Activated naive CD4-positive, alpha-beta T cell treated with anti-CD3 and anti-CD28 coated beads, Interleukin-2, amount 50 U/mL, for 24 hours (primary cell): ENCODE data around the gene FAM107B.
"Not testable (repeated sequence)": the region's sequence is repeated elsewhere in the genome, so short reads cannot be mapped to it uniquely, and the experiment has no call there.

ENCODE experiments used
- H3K27ac Mint-ChIP-seq: one replicate; pipeline ENCODE4 v1.8.0; 2021; ENCODE audit warnings: mild to moderate bottlenecking, mixed read lengths
- H3K27me3 Mint-ChIP-seq: one replicate; pipeline ENCODE4 v1.8.0; 2021; ENCODE audit warnings: mixed read lengths
- H3K36me3 Mint-ChIP-seq: one replicate; pipeline ENCODE4 v1.8.0; 2021; ENCODE audit warnings: mixed read lengths
- H3K4me1 Mint-ChIP-seq: one replicate; pipeline ENCODE4 v1.8.0; 2021; ENCODE audit warnings: mixed read lengths
- H3K4me3 Mint-ChIP-seq: one replicate; pipeline ENCODE4 v1.8.0; 2021; ENCODE audit warnings: mild to moderate bottlenecking, mixed read lengths
- H3K9me3 Mint-ChIP-seq: one replicate; pipeline ENCODE4 v1.8.0; 2021; ENCODE audit warnings: mixed read lengths

The FAM107B gene

GRCh38 chr10:14774797-14775196 lies at the start of gene FAM107B:
TSS of gene FAM107B (minus strand) at chr10:14774897. CDS start at chr10:14774663, 234 bp downstream.
- Mint-ChIP-seq H3K27ac (no peak within 1 kb of the TSS), H3K4me3 (no peak within 1 kb of the TSS), H3K9me3 (no peaks in the 10 kb centered on the region), H3K27me3 (no peaks in the 10 kb centered on the region), H3K36me3 (no peaks in the 10 kb centered on the region), H3K4me1 (peaks cover 19% of the 10 kb centered on the region)

GRCh38 chr10:14823966-14824365 lies 49.3 kb upstream of the FAM107B start:
- Mint-ChIP-seq H3K27me3 (no peaks in the 10 kb centered on the region), H3K36me3 (peaks cover 1% of the 10 kb centered on the region), H3K4me1 (peaks cover 11% of the 10 kb centered on the region), H3K9me3 (no peaks in the 10 kb centered on the region), H3K4me3 (no peak overlapping the region), H3K27ac (no peak overlapping the region)

- H3K9me3 Mint-ChIP-seq = no peaks in the 10 kb centered on the region
- H3K27me3 Mint-ChIP-seq = no peaks in the 10 kb centered on the region
- H3K36me3 Mint-ChIP-seq = peaks cover 1% of the 10 kb centered on the region
- peaks cover 11% of the 10 kb centered on the region for H3K4me1 Mint-ChIP-seq
- no peak overlapping the region for H3K27ac Mint-ChIP-seq
- H3K4me3 Mint-ChIP-seq = no peak overlapping the region
Observed at GRCh38 chr10:14822879-14823755, 48.4 kb upstream of the FAM107B start.

GRCh38 chr10:14821635-14822375 lies 47.1 kb upstream of the FAM107B start:
- no peak overlapping the region for H3K4me3 Mint-ChIP-seq
- peaks cover 1% of the 10 kb centered on the region for H3K36me3 Mint-ChIP-seq
- peaks cover 11% of the 10 kb centered on the region for H3K4me1 Mint-ChIP-seq
- H3K27ac Mint-ChIP-seq = no peak overlapping the region
- H3K9me3 Mint-ChIP-seq = no peaks in the 10 kb centered on the region
- H3K27me3 Mint-ChIP-seq = no peaks in the 10 kb centered on the region

- peaks cover 1% of the 10 kb centered on the region for H3K36me3 Mint-ChIP-seq
- H3K27ac Mint-ChIP-seq = no peak overlapping the region
- H3K4me1 Mint-ChIP-seq = peaks cover 11% of the 10 kb centered on the region
- H3K4me3 Mint-ChIP-seq = no peak overlapping the region
- H3K9me3 Mint-ChIP-seq = no peaks in the 10 kb centered on the region
- H3K27me3 Mint-ChIP-seq = no peaks in the 10 kb centered on the region
Observed at GRCh38 chr10:14820775-14821154, 46.1 kb upstream of the FAM107B start.

- Mint-ChIP-seq H3K36me3 (peaks cover 1% of the 10 kb centered on the region), H3K27ac (no peak overlapping the region), H3K4me1 (peaks cover 11% of the 10 kb centered on the region), H3K9me3 (no peaks in the 10 kb centered on the region), H3K4me3 (no peak overlapping the region), H3K27me3 (no peaks in the 10 kb centered on the region)
Observed at GRCh38 chr10:14820010-14820774, 45.5 kb upstream of the FAM107B start.

- not testable (repeated sequence) for H3K4me3 Mint-ChIP-seq, H3K27me3 Mint-ChIP-seq, H3K9me3 Mint-ChIP-seq, H3K36me3 Mint-ChIP-seq
- H3K27ac Mint-ChIP-seq = peak overlapping the region; percentile 23
- peaks cover 15% of the 10 kb centered on the region for H3K4me1 Mint-ChIP-seq
Observed at GRCh38 chr10:14816717-14817116, 42.0 kb upstream of the FAM107B start.

- H3K9me3 Mint-ChIP-seq = no peaks in the 10 kb centered on the region
- H3K4me3 Mint-ChIP-seq = no peak overlapping the region
- H3K27ac Mint-ChIP-seq = no peak overlapping the region
- H3K27me3 Mint-ChIP-seq = no peaks in the 10 kb centered on the region
- peaks cover 22% of the 10 kb centered on the region for H3K4me1 Mint-ChIP-seq
- no peaks in the 10 kb centered on the region for H3K36me3 Mint-ChIP-seq
Observed at GRCh38 chr10:14815681-14816080, 41.0 kb upstream of the FAM107B start.

GRCh38 chr10:14812271-14812670 lies 37.6 kb upstream of the FAM107B start:
- no peaks in the 10 kb centered on the region for H3K36me3 Mint-ChIP-seq
- peaks cover 25% of the 10 kb centered on the region for H3K4me1 Mint-ChIP-seq
- H3K27ac Mint-ChIP-seq = no peak overlapping the region
- H3K9me3 Mint-ChIP-seq = no peaks in the 10 kb centered on the region
- H3K27me3 Mint-ChIP-seq = no peaks in the 10 kb centered on the region
- H3K4me3 Mint-ChIP-seq = no peak overlapping the region

- Mint-ChIP-seq H3K9me3 (no peaks in the 10 kb centered on the region), H3K4me3 (no peak overlapping the region), H3K36me3 (no peaks in the 10 kb centered on the region), H3K27ac (peak overlapping the region; percentile 11), H3K27me3 (no peaks in the 10 kb centered on the region), H3K4me1 (peaks cover 25% of the 10 kb centered on the region)
Observed at GRCh38 chr10:14810969-14811953, 36.6 kb upstream of the FAM107B start.

- Mint-ChIP-seq H3K9me3 (no peaks in the 10 kb centered on the region), H3K27me3 (no peaks in the 10 kb centered on the region), H3K4me1 (peaks cover 11% of the 10 kb centered on the region), H3K36me3 (no peaks in the 10 kb centered on the region), H3K4me3 (no peak overlapping the region), H3K27ac (no peak overlapping the region)
Observed at GRCh38 chr10:14806318-14806717, 31.6 kb upstream of the FAM107B start.

- Mint-ChIP-seq H3K36me3 (no peaks in the 10 kb centered on the region), H3K9me3 (no peaks in the 10 kb centered on the region), H3K4me3 (no peak overlapping the region), H3K4me1 (peaks cover 3% of the 10 kb centered on the region), H3K27ac (no peak overlapping the region), H3K27me3 (no peaks in the 10 kb centered on the region)
Observed at GRCh38 chr10:14803827-14804226, 29.1 kb upstream of the FAM107B start.

GRCh38 chr10:14801723-14802122 lies 27.0 kb upstream of the FAM107B start:
- no peaks in the 10 kb centered on the region for H3K9me3 Mint-ChIP-seq
- no peaks in the 10 kb centered on the region for H3K36me3 Mint-ChIP-seq
- no peak overlapping the region for H3K27ac Mint-ChIP-seq
- H3K4me3 Mint-ChIP-seq = no peak overlapping the region
- no peaks in the 10 kb centered on the region for H3K27me3 Mint-ChIP-seq
- no peaks in the 10 kb centered on the region for H3K4me1 Mint-ChIP-seq

GRCh38 chr10:14800397-14800796 lies 25.7 kb upstream of the FAM107B start:
- H3K36me3 Mint-ChIP-seq = no peaks in the 10 kb centered on the region
- no peak overlapping the region for H3K4me3 Mint-ChIP-seq
- H3K27me3 Mint-ChIP-seq = no peaks in the 10 kb centered on the region
- no peak overlapping the region for H3K27ac Mint-ChIP-seq
- H3K4me1 Mint-ChIP-seq = no peaks in the 10 kb centered on the region
- no peaks in the 10 kb centered on the region for H3K9me3 Mint-ChIP-seq

GRCh38 chr10:14798636-14799035 lies 23.9 kb upstream of the FAM107B start:
- H3K27ac Mint-ChIP-seq = no peak overlapping the region
- no peaks in the 10 kb centered on the region for H3K36me3 Mint-ChIP-seq
- no peaks in the 10 kb centered on the region for H3K4me1 Mint-ChIP-seq
- H3K27me3 Mint-ChIP-seq = no peaks in the 10 kb centered on the region
- no peaks in the 10 kb centered on the region for H3K9me3 Mint-ChIP-seq
- no peak overlapping the region for H3K4me3 Mint-ChIP-seq
